NCI-H82 (cell line): Measurements from ENCODE around the gene TM9SF1.

ENCODE experiments used
- DNase-seq: peaks from one replicate; lab custom pipeline; 2025; lab: John Stamatoyannopoulos, UW

The TM9SF1 gene

DNA sequence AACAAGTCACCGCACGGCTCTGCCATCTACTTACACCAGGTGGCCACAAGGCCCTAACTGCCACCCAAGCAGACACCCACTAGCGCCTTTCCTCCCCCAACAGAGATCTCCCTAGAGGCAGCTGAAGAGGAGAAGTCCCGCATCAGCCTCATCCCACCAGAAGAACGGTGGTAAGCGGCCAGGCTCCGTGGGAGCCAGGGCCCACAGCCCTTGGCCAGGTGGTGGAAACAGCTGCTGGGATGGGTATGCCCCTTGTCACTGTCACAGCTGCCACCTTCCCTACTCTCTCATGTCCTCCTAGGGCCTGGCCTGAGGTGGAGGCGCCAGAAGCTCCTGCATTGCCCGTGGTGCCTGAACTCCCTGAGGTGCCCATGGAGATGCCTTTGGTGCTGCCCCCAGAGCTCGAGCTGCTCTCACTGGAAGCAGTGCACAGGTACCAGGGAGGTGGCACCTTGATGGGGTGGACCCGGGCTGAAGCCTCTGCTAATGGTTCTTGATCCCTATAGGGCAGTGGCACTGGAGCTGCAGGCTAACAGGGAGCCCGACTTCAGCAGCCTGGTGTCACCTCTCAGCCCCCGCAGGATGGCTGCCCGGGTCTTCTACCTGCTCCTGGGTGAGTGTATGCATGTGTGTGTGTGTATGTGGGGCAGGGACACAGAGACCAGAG is 15.8 kb downstream of the TM9SF1 start:
- peak; percentile 18 for DNase-seq

DNA sequence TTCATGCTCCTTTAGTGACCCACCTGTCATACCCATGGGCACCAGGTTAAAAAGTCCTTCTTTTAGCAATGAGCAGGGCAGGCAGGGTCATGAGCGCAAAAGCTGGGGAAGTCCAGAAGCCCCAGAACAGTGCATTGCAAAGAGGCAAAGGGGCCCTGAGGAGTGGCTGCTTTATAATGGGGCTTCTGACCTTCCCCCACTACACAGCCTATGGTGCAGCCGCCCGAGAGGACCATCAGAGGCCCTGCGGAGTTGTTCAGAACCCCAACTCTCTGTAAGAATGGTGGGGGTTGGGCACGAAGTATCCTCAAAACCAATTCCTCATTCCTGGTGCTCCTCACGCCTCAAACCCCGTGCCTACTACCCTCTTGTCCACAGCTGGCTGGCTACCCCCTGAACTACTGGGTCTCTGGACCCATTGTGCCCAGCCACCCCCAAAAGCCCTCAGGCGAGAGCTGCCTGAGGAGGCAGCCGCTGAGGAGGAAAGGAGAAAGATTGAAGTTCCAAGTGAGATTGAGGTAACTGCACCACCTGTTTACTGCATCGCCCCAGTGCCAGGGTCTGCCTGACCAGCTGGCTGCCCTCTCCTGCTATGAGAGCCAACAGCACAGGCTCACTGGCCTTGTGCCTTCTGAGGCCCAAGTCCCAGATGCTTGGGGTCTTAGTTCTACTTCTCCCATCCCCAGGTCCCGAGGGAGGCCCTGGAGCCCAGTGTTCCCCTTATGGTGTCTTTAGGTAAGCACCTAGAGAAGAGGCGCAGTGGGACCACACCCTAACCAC is 16.7 kb downstream of the TM9SF1 start:
- no peak for DNase-seq

GRCh38 chr14:24177891-24178290 is 17.4 kb downstream of the TM9SF1 start:
- DNase-seq = no peak

GRCh38 chr14:24177041-24177825 is 18.0 kb downstream of the TM9SF1 start:
- DNase-seq = no peak

- no peak for DNase-seq
These were observed 18.6 kb downstream of the TM9SF1 start for GRCh38 chr14:24176599-24176998.

GRCh38 chr14:24172871-24173281 is 22.4 kb downstream of the TM9SF1 start:
- DNase-seq = peak; percentile 33

- peak; percentile 57 for DNase-seq
These were observed 22.9 kb downstream of the TM9SF1 start for GRCh38 chr14:24172261-24172860.

GRCh38 chr14:24171422-24172260 is 23.6 kb downstream of the TM9SF1 start, which contains the start of gene REC8:
REC8 (plus strand) TSS chr14:24172080; CDS start chr14:24172553, 473 bp downstream.
- peak; percentile 99 for DNase-seq

- no peak for DNase-seq
These were observed 27.6 kb downstream of the TM9SF1 start for GRCh38 chr14:24167469-24168114.

DNA sequence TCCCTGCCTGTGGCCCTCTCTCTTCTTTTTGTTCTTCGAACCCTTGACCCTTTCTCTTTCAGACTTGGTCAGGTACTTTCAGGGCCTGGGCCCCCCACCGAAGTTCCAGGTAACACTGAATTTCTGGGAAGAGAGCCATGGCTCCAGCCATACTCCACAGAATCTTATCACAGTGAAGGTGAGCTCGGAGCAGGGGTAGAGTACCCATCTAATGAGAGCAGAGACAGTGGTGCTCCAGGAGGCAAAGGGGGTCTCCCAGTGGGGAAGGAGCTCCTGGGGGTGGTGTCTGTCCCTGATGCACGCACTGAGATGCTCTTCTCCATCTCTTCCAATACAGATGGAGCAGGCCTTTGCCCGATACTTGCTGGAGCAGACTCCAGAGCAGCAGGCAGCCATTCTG is 29.5 kb downstream of the TM9SF1 start:
- DNase-seq = no peak

DNA sequence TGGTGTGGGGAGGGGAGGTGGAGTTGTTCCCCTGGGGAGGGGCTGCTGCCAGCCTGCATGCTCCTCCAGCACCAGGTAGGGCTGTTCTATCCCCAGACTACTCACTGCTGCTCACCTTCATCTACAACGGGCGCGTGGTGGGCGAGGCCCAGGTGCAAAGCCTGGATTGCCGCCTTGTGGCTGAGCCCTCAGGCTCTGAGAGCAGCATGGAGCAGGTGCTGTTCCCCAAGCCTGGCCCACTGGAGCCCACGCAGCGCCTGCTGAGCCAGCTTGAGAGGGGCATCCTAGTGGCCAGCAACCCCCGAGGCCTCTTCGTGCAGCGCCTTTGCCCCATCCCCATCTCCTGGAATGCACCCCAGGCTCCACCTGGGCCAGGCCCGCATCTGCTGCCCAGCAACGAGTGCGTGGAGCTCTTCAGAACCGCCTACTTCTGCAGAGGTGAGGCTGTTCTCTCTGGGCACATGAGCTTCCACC is 30.7 kb downstream of the TM9SF1 start:
- no peak for DNase-seq

DNA sequence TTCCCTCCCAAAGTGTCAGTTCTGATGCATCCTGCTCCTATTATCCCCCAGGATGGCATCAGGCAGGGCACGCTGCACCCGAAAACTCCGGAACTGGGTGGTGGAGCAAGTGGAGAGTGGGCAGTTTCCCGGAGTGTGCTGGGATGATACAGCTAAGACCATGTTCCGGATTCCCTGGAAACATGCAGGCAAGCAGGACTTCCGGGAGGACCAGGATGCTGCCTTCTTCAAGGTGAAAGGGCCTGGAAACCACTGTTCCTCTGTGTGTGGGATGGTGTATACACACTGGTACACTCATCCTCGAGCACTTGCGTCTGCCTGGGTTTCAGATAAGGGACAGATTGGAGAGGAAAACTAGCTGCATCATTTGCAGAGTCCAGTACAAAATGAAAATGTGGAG is 33.1 kb downstream of the TM9SF1 start:
- no peak for DNase-seq

GRCh38 chr14:24160850-24161804 is 34.1 kb downstream of the TM9SF1 start, which contains the start of gene IRF9:
IRF9 (plus strand) TSS chr14:24161265; CDS start chr14:24162145, 880 bp downstream.
- peak; percentile 96 for DNase-seq

DNA sequence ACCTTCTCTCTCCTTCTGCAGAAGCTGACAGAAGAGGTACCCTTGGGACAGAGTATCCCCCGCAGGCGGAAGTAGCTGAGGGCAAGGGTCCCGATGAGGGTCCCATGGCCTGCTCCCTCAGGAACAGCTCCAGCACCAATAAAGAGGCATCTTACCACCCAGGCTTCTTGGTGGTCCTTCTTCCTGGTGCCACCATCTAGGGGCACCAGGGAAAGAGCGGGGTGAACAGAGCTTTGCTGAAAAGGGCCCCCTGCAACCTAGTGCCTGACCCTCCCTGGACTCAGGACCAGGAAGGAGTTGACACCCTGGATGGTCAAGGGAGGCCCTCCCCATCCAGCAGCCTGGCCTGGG is 34.8 kb downstream of the TM9SF1 start:
- no peak for DNase-seq

DNA sequence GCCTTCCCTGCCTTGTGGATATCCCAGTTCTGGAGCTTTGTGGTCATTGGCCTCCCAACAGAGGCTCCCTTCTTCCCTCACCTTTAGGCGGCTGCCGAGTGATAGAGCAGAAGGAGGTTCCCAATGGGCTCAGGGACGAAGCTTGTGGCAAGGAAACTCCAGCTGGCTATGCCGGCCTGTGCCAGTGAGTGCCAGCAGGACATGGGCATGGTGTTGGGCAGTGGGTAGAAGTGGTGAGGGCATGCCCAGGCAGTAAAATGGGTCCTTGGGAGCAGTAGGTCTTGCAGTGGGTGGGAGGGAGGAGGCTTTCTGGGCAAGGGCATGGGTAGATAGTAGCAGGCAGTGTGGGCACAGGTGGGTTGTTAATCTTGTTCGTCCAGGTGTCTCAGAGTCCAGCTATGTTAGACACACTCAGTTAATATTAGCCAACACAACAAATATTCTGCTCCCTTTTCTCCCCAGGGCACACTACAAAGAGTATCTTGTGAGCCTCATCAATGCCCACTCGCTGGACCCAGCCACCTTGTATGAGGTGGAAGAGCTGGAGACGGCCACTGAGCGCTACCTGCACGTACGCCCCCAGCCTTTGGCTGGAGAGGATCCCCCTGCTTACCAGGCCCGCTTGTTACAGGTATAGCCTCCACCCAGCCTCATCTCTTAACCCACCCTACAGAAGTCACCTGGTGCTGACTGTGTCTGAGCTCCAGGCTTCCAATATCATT is 35.3 kb downstream of the TM9SF1 start:
- DNase-seq = no peak

DNA sequence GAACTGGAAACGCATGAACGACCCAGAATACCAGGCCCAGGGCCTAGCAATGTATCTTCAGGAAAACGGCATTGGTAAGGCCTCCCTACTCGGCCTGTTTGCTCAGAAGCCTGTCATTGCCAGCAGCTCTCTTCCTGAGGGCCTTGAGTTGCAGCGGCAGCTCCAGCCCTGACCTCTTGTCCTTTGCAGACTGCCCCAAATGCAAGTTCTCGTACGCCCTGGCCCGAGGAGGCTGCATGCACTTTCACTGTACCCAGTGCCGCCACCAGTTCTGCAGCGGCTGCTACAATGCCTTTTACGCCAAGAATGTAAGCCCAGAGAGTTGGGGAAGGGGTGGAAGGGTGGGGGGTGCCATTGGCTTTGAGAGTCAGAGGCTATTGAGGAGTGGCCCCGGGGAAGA is 37.9 kb downstream of the TM9SF1 start:
- DNase-seq = no peak

GRCh38 chr14:24156840-24157239 is 38.4 kb downstream of the TM9SF1 start:
- no peak for DNase-seq

DNA sequence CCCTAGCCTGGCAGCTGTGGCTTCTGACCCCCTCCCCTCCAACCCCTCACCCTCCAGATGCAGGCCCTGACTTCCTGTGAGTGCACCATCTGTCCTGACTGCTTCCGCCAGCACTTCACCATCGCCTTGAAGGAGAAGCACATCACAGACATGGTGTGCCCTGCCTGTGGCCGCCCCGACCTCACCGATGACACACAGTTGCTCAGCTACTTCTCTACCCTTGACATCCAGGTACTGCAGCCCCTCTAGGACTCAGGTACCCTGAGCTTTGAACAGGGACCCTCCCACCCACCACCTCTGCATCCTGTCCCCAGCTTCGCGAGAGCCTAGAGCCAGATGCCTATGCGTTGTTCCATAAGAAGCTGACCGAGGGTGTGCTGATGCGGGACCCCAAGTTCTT is 40.1 kb downstream of the TM9SF1 start:
- DNase-seq = no peak
